ENCODE measurements around the gene NCLN.
"Not testable (repeated sequence)": the region's sequence is repeated elsewhere in the genome, so short reads cannot be mapped to it uniquely, and the experiment has no call there.

The NCLN gene

GRCh38 chr19:3186160-3186688, 494 bp downstream of the NCLN start:
- peak in 2 of 6 experiments; percentile 41 to 52 for DNase-seq

GRCh38 chr19:3186891-3187661, 1.3 kb downstream of the NCLN start:
- DNase-seq, result no peak

- no peak for DNase-seq
Observed at GRCh38 chr19:3187662-3188511, 2.2 kb downstream of the NCLN start.

- DNase-seq, result no peak
Observed at GRCh38 chr19:3188627-3189596, 3.2 kb downstream of the NCLN start.

- DNase-seq, result no peak
Observed at GRCh38 chr19:3189702-3190469, 4.2 kb downstream of the NCLN start.

GRCh38 chr19:3190470-3190770, 4.7 kb downstream of the NCLN start:
- no peak for DNase-seq

- DNase-seq, result no peak
Observed at GRCh38 chr19:3190921-3191805, 5.4 kb downstream of the NCLN start.

- DNase-seq, result not testable (repeated sequence)
Observed at GRCh38 chr19:3191806-3192104, 6.0 kb downstream of the NCLN start.

- DNase-seq, result no peak
Observed at GRCh38 chr19:3192228-3192635, 6.5 kb downstream of the NCLN start.

GRCh38 chr19:3192684-3193083, 7.0 kb downstream of the NCLN start:
- DNase-seq, result no peak

GRCh38 chr19:3193256-3194105, 7.8 kb downstream of the NCLN start:
- DNase-seq, result no peak

GRCh38 chr19:3194106-3195087, 8.7 kb downstream of the NCLN start:
- no peak for DNase-seq

GRCh38 chr19:3196064-3196932, 10.6 kb downstream of the NCLN start:
- no peak for DNase-seq

GRCh38 chr19:3196933-3197205, 11.1 kb downstream of the NCLN start:
- no peak for DNase-seq

- DNase-seq, result no peak
Observed at GRCh38 chr19:3198901-3199700, 13.4 kb downstream of the NCLN start.

- no peak for DNase-seq
Observed at GRCh38 chr19:3201072-3201700, 15.5 kb downstream of the NCLN start.

GRCh38 chr19:3201911-3202310, 16.2 kb downstream of the NCLN start:
- DNase-seq, result no peak
